Measurements from ENCODE around the gene CNIH4. TPM values are rescaled to one million over a fixed set of nuclear protein-coding genes. Genes with fewer than 3 reads are reported as not detected.
A peak's percentile ranks its signal among the peaks of the same experiment; 100 is the strongest.
"Not testable (repeated sequence)": the region's sequence is repeated elsewhere in the genome, so short reads cannot be mapped to it uniquely, and the experiment has no call there.

CNIH4 gene
- polyA plus RNA-seq, 1 of the 3 experiments (the other 2 are of a cell fraction) = 37.7 TPM

DNA sequence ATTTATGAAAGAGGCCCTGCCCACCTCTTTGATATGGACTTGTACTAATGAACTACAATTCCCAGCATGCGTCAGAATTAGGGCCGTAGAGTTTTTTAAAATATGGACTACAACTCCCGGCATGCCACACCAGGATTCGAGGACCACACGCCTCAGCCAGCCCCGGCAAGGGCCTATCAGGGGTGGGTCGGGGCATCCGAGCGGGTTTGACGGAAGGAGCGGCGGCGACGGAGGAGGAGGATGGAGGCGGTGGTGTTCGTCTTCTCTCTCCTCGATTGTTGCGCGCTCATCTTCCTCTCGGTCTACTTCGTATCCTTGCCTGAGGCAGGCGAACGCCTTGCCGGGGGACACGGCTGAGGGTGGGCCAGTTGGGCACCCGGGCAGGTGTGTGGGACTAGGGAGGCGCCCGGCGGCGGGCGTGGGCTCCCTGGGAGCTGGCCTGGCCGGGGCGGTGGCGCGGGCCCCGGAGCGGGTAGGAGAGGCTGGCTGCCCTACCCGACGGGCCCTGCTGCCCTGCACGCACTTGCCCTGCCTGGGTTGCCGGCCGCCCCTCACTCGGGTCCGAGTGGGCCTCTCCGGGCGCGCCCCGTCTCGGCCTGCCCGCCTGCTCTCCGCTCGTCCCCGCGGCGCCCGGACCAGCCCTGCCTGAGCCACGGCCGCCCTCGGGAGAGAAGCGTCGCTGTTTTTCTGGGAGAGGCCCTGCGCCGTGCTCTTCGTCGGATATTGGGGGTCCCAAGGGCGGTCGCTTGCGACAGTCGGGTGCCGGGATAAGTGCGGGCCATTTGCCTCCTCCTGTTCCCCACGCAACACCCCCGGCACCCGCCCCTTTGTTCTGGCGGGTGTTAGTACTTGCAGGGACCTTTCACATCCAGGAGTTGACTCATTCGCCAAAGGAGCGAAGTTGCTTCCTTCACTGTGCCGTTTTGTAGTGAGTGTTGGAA is at the start of gene CNIH4 (continued):
- no peak for TF ChIP-seq SMC3 (IDR thresholded peaks at IDR 0.05; ENCODE audit: low read depth, low read length)
- TF ChIP-seq, protein P1, sequence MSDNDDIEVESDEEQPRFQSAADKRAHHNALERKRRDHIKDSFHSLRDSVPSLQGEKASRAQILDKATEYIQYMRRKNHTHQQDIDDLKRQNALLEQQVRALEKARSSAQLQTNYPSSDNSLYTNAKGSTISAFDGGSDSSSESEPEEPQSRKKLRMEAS (IDR thresholded peaks at IDR 0.05; ENCODE audit: low read depth) = no peak; the same call in 1 of the 2 replicates
- peak; percentile 58 for TF ChIP-seq ELF1 (IDR thresholded peaks at IDR 0.05)
- no peak for TF ChIP-seq RAD21 (IDR thresholded peaks at IDR 0.05; ENCODE audit: low read length)
- no peak for TF ChIP-seq EZH2phosphoT487 (IDR thresholded peaks at IDR 0.05; ENCODE audit: borderline replicate concordance, low read depth)
- TF ChIP-seq, protein P2, sequence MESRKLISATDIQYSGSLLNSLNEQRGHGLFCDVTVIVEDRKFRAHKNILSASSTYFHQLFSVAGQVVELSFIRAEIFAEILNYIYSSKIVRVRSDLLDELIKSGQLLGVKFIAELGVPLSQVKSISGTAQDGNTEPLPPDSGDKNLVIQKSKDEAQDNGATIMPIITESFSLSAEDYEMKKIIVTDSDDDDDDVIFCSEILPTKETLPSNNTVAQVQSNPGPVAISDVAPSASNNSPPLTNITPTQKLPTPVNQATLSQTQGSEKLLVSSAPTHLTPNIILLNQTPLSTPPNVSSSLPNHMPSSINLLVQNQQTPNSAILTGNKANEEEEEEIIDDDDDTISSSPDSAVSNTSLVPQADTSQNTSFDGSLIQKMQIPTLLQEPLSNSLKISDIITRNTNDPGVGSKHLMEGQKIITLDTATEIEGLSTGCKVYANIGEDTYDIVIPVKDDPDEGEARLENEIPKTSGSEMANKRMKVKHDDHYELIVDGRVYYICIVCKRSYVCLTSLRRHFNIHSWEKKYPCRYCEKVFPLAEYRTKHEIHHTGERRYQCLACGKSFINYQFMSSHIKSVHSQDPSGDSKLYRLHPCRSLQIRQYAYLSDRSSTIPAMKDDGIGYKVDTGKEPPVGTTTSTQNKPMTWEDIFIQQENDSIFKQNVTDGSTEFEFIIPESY (IDR thresholded peaks at IDR 0.05; ENCODE audit: borderline replicate concordance, low read depth) = no peak
- no peak; a peak in 1 of 4 replicates for TF ChIP-seq EP300 (IDR thresholded peaks at IDR 0.05; ENCODE audit: borderline replicate concordance in 1 of 2, low read depth in 1 of 2, low read length in 1 of 2)
- peak; percentile 84; the same call in 1 of the 2 replicates for TF ChIP-seq SIN3A (IDR thresholded peaks at IDR 0.05; ENCODE audit: borderline replicate concordance, low read depth, low read length)
- no peak for TF ChIP-seq MEF2A (IDR thresholded peaks at IDR 0.05; ENCODE audit: borderline replicate concordance, low read depth)
- TF ChIP-seq CHD2 (IDR thresholded peaks at IDR 0.05; ENCODE audit: low read length, partially characterized antibody) = peak; percentile 89
- TF ChIP-seq NFIC (IDR thresholded peaks at IDR 0.05; ENCODE audit: borderline replicate concordance) = no peak

DNA sequence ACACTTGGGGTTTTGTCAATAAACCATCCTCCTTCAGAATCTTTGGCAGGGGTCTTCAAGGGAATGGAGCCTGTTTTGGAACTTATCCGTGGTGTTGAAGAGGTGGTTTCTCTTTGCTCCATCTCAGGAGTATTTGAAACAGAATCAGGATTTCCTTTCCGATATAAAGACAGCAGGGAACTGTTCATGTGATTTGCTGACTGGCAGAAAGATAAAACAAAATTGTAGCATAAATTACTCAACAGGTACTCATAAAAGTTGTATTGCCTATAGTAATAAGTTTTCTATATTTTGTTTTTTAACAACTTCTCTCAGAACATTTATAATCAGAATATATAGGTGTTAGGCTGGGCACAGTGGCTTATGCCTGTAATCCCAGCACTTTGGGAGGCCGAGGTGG is 48.6 kb upstream of the CNIH4 start:
- no peak for DNase-seq
- Histone ChIP-seq H3K4me2 (no peak overlapping the region), H3K9ac (no peak overlapping the region), H3K36me3 (replicated peaks in 1 of 2; ENCODE audit: control insufficient read depth in 1 of 2, insufficient read depth in 2 of 2, low read length in 1 of 2) (peaks cover 32 to 37% of the 10 kb centered on the region in 2 experiments), H4K20me1 (ENCODE audit: insufficient read depth) (no peaks in the 10 kb centered on the region), H3K9me2 (no peaks in the 10 kb centered on the region), H3F3A (replicated peaks; ENCODE audit: insufficient read depth) (peaks cover under 1% of the 10 kb centered on the region), H3K79me2 (ENCODE audit: insufficient read depth) (no peaks in the 10 kb centered on the region), H2AFZ (ENCODE audit: low read depth) (no peak overlapping the region), H3K27ac (ENCODE audit: low read depth in 2 of 2, low read length in 1 of 2) (no peak overlapping the region), H3K4me1 (ENCODE audit: control insufficient read depth in 1 of 2, insufficient read depth in 2 of 2, low read depth in 1 of 2, low read length in 1 of 2) (no peaks in the 10 kb centered on the region), H3K9me3 (no peaks in the 10 kb centered on the region), H3K27me3 (ENCODE audit: insufficient read depth) (no peaks in the 10 kb centered on the region), H3K4me3 (ENCODE audit: low read depth in 2 of 2, low read length in 1 of 2) (no peak overlapping the region)
- CTCF ChIA-PET = no interaction called here
- 87% methylated on average over 3 of the region's 3 CpGs for WGBS (ENCODE audit: low lambda C conversion rate)
- no peak for TF ChIP-seq YY1 (IDR thresholded peaks at IDR 0.05; ENCODE audit: low read depth)
- TF ChIP-seq, protein P1 (IDR thresholded peaks at IDR 0.05; ENCODE audit: low read depth) = no peak
- POLR2A ChIA-PET = interaction anchor here (0.6 kb wide), 1 partner anchor 66 kb away, joined by 4 read pairs; no protein-coding TSS in a partner anchor

DNA sequence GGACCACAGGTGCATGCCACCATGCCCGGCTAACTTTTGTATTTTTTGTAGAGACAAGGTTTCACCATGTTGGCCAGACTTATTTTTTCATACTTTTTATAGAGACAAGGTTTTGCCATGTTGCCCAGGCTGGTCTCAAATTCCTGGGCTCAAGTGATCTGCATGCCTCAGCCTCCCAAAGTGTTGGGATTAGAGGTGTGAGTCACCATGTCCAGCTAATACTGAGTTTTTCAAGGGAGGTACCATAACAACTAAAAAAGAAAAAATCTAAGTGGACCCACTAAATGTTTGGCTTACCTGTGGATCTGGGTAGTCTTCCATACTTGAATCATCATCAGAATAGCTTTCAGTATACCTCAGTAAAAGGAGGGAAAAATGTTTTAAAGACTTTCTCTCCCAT is 45.2 kb upstream of the CNIH4 start:
- H3F3A ChIP-seq (replicated peaks; ENCODE audit: insufficient read depth); H3K4me2 ChIP-seq; H3K9me3 ChIP-seq; H3K9me2 ChIP-seq; H3K27ac ChIP-seq (ENCODE audit: low read depth in 2 of 2, low read length in 1 of 2); DNase-seq; H3K4me3 ChIP-seq (ENCODE audit: low read depth in 2 of 2, low read length in 1 of 2); H3K27me3 ChIP-seq (ENCODE audit: insufficient read depth); H3K9ac ChIP-seq; POLR2A ChIA-PET; H2AFZ ChIP-seq (ENCODE audit: low read depth); H3K4me1 ChIP-seq (ENCODE audit: control insufficient read depth in 1 of 2, insufficient read depth in 2 of 2, low read depth in 1 of 2, low read length in 1 of 2); H4K20me1 ChIP-seq (ENCODE audit: insufficient read depth): not testable (repeated sequence)
- Histone ChIP-seq H3K79me2 (ENCODE audit: insufficient read depth) (peaks cover 11% of the 10 kb centered on the region; the same call in 1 of the 2 replicates), H3K36me3 (replicated peaks in 1 of 2; ENCODE audit: control insufficient read depth in 1 of 2, insufficient read depth in 2 of 2, low read length in 1 of 2) (peaks cover 29 to 37% of the 10 kb centered on the region in 2 experiments)
- WGBS (ENCODE audit: low lambda C conversion rate) = 100% methylated on average over 1 of the region's 1 CpG
- CTCF ChIA-PET = interaction anchor here (1.4 kb wide), 1 partner anchor 143 kb away, joined by 3 read pairs; no protein-coding TSS in a partner anchor
